IPS DF 19.7 (cell line): ENCODE data around the gene PAPSS2.

ENCODE experiments used
- DNase-seq: peaks from one replicate; pipeline ENCODE4 v3.0.0-alpha.2; 2013; ENCODE audit warnings: low read depth, low spot score

The PAPSS2 gene

DNA sequence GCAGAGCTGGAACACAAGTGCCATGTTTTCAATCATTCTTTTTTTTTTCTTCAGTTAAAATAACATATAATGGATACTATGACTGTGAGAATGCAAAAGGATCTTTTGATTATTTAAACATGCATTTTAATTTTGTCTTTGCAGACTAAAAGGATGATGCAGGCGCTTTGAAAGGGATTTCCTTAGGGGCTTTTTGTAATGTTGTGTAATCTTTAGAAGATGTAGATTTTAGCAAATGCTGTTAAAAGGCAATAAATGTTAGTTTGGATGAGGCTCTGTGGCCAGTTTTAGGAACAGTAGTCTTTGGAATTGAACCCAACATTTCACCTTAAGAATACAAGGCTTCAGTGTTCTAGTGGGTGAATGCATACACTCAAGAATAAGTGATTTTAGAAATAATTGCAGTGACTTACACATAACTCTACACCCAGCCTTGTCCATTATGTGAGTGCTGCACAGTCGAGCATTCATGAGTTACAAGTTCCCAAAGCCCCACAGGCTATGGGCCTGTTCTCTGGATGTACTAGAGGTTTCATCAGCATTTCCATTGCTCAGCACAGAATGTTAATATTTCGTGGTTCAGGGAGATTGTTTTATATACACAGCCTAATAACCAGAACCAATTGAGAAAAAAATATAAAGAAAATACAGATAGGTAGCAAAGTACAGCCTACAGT is 11.6 kb downstream of the PAPSS2 start:
- DNase-seq: no peak

GRCh38 chr10:87672551-87672950 is 12.9 kb downstream of the PAPSS2 start:
- no peak for DNase-seq

DNA sequence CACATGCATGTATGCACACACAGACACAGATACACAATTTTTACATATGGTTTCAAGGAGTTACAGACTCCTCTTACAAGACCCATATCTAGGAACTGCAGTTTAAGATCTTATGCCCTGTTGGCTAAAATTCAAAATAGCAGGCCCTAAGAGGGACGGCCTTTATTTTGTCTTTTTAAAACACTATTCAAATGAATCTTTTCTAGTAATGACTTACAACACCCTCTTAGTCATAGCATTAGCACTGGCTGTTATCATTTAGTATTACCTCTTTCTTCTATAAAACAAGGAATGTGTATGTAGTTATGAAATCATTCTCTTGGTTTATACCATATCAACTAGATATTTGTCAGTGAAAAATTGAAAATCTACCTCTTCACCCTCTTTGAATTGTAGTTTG is 15.3 kb downstream of the PAPSS2 start:
- DNase-seq: no peak

DNA sequence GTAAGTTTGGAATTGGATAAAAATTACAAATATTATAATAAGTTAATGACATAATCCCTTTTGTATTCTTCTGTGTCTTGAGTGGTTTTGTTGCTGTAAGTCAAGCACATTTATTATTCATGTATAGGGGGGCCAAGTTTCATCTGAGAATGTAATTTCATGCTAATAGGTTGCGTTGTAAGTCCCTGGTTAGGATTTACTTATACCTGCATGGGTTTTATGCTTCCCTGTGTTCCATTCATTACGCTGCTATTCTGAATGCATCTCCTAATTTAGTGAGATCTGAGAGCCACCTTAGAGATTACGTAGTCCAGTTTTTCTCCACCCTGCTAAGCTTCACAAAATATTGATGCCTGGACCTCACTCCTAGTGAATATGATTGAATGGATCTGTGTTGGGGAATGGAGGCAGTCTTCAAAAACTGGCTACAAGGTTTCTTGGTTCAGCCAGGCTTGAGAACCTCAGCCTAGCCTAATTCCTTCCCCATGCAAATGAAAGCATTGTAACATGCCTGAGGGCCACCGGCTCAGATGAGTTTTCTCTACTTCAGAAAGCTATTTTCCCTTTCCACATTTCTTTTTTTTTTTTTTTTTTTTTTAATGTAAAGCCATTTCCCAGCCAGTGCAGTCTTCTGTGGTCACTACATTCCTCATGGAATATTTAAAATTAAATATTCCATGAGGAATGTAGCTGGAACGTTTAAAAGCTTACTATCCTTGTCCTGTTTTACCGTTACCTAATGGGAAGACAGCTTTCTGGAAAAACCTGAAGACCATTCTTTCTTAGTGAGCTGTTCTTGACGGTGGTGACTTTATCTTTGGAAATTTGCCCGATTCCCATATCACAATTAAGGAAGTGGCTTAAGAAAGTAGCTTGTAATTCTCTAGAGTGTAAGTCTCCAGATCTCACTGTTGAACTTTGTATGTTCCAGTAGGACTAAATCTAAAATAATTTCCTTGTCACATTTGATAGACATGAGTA is 16.0 kb downstream of the PAPSS2 start:
- DNase-seq: no peak

DNA sequence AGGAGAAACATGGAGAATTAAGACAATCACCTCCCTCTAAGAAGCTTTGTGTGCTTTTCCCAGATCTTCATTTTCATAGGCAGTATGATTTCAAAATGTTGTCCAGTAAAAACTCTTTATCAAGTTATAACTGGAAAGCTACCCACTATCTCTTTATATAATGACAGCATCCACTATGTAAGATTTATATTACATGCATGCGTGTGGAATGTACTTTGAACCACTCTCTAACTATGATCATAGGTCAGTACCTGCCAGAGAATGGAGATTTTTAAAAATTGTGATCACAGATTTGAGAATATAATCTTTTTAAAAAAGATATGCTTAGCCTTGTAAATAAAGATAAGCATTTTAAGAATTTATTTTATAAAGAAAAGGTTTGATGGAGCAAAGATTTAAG is 17.9 kb downstream of the PAPSS2 start:
- DNase-seq: no peak

GRCh38 chr10:87678302-87678701 is 18.6 kb downstream of the PAPSS2 start:
- no peak for DNase-seq

DNA sequence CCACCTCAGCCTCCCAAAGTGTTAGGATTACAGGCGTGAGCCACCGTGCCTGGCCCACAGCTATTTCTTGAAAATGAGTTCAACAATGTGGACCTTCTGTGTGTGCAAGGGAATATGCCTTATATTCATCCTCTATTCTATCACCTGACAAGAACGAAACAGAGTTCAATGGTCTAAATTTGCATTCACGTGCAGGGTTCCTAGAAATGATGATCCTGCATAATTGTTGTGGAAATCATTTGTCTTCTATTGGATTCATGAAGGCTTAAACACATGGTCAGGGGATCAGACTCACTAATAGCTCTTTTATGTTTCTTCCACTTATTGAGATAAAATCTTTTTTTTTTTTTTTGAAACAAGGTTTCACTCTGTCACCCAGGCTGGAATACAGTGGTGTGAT is 23.7 kb downstream of the PAPSS2 start:
- DNase-seq: no peak

DNA sequence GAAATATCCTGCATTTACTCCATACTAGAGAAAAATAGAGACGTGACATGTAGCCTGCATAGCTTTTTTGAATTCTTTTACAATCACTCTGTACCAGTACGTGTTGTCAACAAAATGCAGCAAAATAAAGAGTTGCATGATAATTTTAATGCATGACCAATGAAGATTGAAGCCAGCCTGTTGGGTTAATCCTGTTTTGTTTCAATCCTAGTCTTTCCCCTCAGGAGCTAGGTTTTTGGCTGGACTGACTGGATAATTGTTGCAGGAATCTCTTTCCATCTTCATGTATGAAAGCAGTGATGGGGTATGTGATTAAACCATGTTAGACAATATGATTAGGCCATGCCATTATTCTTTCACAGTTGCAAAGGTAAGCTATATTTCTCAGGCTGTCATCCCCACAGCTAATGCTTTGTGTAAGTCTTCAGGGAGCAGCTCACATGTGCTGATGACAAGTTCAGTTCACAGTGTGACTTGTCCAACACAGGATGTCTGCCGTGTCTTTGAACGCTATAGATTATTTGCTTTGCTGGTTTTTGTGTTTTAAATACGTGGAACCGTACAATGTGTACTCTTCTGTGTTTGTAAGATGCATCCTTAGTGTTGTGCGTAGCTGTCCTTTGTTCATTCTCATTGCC is 24.4 kb downstream of the PAPSS2 start:
- no peak for DNase-seq

DNA sequence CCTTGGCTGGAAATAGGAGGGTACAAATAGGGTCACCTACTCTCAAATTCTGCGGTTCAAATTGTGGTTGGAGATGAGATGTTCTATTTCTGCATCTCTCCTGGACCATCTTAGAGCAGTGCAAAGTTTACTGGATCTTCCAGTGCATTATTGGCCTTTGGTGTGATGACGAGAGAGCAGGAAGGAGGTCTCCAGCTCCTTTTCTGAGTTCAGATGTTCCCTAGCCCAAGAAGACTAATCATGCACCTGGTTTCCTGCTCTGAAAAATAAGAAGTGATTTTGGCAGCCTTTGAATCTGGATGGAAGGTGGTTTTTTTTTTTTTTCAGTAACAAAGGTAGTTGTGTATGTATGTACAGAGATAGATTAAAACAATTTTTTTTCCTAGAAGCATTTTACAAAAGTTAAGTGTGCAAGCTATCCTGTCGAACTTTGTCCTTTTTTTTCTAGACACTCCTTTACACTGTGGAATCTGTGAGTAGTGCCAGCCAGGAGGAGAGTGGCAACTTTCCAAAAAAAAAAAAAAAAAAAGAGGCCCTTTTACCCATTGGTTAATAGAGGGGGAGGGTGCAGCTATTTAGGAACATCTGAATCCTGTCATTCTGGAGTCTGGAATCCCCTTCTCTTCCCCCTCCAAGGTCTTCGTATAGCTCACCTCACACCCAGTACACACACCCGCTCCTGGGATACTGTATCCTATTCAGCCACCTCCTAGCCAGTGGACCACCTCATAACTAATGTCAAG is 26.3 kb downstream of the PAPSS2 start:
- DNase-seq: no peak

DNA sequence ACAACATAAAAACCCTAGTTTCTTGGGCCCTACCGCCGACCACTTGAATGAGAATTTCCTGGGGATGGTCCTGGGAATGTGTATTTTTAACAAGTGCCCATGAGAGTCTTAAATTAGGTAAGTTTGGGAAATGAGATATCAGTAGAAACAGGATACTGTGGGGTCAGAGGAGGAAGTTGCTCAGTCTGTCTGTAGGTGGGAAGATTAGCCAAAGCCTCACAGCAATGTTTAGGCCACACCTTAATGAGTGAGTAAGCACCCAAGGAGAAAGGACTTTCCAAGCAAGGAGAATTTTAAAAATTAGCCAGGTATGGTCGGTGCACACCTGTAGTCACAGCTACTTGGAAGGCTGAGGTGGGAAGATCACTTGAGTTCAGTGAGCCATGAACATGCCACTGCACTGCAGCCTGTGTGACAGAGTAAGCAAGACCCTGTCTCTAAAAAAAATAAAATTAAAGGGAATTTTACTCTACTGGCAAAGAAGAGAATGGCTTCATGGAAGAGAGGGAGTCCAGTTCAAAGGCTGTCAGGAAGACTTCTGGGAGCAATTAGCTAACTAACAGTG is 31.9 kb downstream of the PAPSS2 start:
- no peak for DNase-seq

DNA sequence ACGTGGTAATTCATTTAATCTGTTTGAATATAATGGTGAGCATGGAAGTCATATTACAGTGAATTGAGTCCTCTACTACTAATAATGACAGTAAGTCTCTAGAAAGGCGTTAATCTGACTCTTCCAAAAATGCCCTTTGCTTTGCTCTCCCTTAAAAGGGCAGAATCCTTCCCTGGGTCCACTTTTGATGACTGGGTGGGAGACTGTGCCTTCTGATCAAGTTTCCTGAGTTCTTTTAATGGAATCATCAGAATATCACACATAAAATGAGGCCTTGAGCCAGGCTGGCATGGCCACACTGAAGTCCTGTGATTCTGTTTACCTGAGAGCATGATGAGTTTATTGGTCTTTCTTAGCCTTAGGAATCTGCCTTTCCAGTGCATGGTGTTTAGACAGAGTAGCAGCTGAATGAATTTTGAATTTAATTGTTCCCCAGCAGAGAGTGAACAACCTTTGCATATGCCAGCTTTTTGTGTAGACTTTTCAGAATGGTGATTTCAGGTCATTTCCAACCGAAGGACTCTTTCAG is 33.3 kb downstream of the PAPSS2 start:
- no peak for DNase-seq

- no peak for DNase-seq
These were observed 34.5 kb downstream of the PAPSS2 start for GRCh38 chr10:87694011-87694794.

DNA sequence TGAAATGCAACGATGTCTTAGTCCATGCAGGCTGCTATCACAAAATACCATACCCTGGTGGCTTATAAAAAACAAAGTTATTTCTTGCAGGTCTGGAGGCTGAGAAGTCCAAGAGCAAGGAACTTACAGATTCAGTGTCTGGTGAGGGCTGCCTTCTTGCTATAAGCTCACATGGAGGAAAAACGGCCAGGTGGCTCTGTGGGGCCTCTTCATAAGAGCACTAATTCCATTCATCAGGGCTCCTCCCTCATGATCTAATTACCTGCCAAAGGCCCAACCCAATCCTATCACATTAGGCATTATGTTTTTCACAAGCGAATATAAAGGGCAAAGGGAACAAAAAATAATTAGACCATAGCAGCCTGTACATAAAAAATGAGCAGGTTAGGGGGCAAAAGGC is 35.4 kb downstream of the PAPSS2 start:
- DNase-seq: no peak

- no peak for DNase-seq
These were observed 37.5 kb downstream of the PAPSS2 start for GRCh38 chr10:87696922-87697745.

GRCh38 chr10:87700031-87700796 is 40.5 kb downstream of the PAPSS2 start:
- no peak for DNase-seq

- DNase-seq: no peak
These were observed 42.7 kb downstream of the PAPSS2 start for GRCh38 chr10:87702260-87702972.

DNA sequence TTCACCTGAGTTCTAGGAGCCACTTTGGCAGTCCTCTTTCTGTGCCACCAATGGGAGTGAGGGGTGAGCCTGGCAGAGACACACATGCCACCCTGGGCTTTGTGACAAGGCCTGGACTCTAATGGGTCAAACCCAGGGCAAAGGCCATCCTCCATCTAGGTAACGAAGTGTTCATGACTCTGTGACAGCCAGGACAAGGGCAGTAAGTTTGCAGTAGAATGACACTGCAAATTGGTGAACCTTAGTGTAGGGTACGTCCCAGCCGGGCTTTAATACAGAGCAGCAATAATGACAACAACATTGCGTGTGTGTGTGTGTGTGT is 43.3 kb downstream of the PAPSS2 start:
- DNase-seq: no peak

DNA sequence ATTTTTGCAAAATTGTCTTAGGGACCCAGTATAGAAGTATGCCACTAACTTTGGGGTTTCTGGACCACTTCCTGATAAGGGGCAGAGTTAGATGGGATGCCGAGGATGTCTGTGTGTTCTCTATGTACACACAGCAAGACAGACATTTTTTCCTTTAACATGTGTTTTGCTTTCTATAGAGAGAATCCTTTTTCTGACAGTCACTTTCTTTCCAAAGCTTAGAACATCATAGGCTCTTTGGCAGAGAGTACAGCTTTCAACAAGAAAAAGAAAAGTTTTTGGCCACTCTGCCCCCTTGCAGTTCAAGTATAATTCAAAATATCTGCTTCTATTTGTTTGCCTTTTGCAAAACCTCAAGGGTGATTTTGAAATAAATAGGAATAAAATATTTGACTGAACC is 44.1 kb downstream of the PAPSS2 start:
- DNase-seq: no peak
